HepG2 (cell line): ENCODE data around the gene P2RY2. TPM values are rescaled to one million over a fixed set of nuclear protein-coding genes. Genes with fewer than 3 reads are reported as not detected.

Experiments used
- ATAC-seq: fragments of 200-7000 bp; cut with Tn5 transposase; 3 replicates; pipeline ENCODE4 v1.9.1; 2020; ENCODE audit warnings: mild to moderate bottlenecking, moderate library complexity
- BruUV-seq: library from RNA; stranded (reverse); fragments of 400-500 nt; replicated peaks from 2 replicates; lab custom pipeline; 2021; lab: Mats Ljungman, UMichigan
- CTCF ChIA-PET: fragments of 300-600 bp; formaldehyde crosslinking; extraction: SDS; loops from one replicate; lab custom pipeline; 2021; ENCODE audit warnings: low total read pairs, inconsistent platforms, low intra/inter-chr PET ratio; lab: Yijun Ruan, JAX
- POLR2A ChIA-PET: fragments of 350-600 bp; sonication (Branson Sonifier 250); formaldehyde crosslinking; loops from one replicate; lab custom pipeline; 2020; ENCODE audit warnings: antibody characterized with exemption, inconsistent platforms; lab: Yijun Ruan, JAX
- DNase-seq: peaks from one replicate; pipeline ENCODE4 v3.0.0-alpha.2; 2015; ENCODE audit warnings: low spot score
- FAIRE-seq: peaks from 3 replicates; lab custom pipeline; 2011; peaks lifted over from hg19 to GRCh38; lab: Jason Lieb, UNC
- H2AFZ ChIP-seq: one replicate; pipeline ENCODE4 v1.6.1; 2011; ENCODE audit warnings: low read length, inconsistent platforms
- H3K27ac ChIP-seq: fragments of 300-600 bp; 3 replicates; pipeline ENCODE4 v1.8.0; 2011; ENCODE audit warnings: mixed run types, mild to moderate bottlenecking, mixed read lengths, low read length, inconsistent platforms; ENCODE audit not compliant: insufficient read depth; ENCODE audit errors: extremely low read length
- H3K27me3 ChIP-seq, 2 experiments: fragments of 200-600 bp in 1 of 2; 2 replicates in 1 of 2; 3 replicates in 1 of 2; pipeline versions ENCODE4 v1.6.0 to v1.8.0; 2011; ENCODE audit warnings: low read length in 2 of 2, mild to moderate bottlenecking in 2 of 2, moderate library complexity in 2 of 2, inconsistent platforms in 1 of 2; ENCODE audit not compliant: insufficient read depth in 2 of 2, control insufficient read depth in 1 of 2
- H3K36me3 ChIP-seq, 2 experiments: fragments of 200-600 bp in 1 of 2; replicated peaks in 1 of 2; 2 replicates in 1 of 2; 3 replicates in 1 of 2; pipeline versions ENCODE4 v1.5.1 to v1.8.0; 2011; ENCODE audit warnings: low read length in 2 of 2, inconsistent platforms in 1 of 2; ENCODE audit not compliant: insufficient read depth in 2 of 2, control insufficient read depth in 1 of 2
- H3K4me1 ChIP-seq: 2 replicates; pipeline ENCODE4 v1.5.1; 2012; ENCODE audit warnings: low read length, inconsistent platforms; ENCODE audit not compliant: insufficient read depth
- H3K4me2 ChIP-seq: 2 replicates; pipeline ENCODE4 v1.6.0; 2011; ENCODE audit warnings: low read depth, low read length, inconsistent platforms
- H3K4me3 ChIP-seq, 3 experiments: fragments of 200-600 bp in 1 of 3; sonication (generic), shearing (Covaris generic) in 1 of 3; replicated peaks in 1 of 3; 2 replicates each; pipeline ENCODE4 v1.5.1; 2011 to 2016; ENCODE audit warnings: low read length in 3 of 3, inconsistent platforms in 2 of 3, low read depth in 2 of 3, mild to moderate bottlenecking in 2 of 3, control low read depth in 1 of 3, mixed read lengths in 1 of 3; ENCODE audit not compliant: insufficient read depth in 1 of 3
- H3K79me2 ChIP-seq: one replicate; pipeline ENCODE4 v1.6.1; 2011; ENCODE audit warnings: low read length, inconsistent platforms; ENCODE audit not compliant: insufficient read depth
- H3K9ac ChIP-seq: 2 replicates; pipeline ENCODE4 v1.6.0; 2011; ENCODE audit warnings: mild to moderate bottlenecking, low read depth, low read length, inconsistent platforms; ENCODE audit not compliant: insufficient read depth
- H3K9me3 ChIP-seq: 2 replicates; pipeline ENCODE4 v1.5.1; 2012; ENCODE audit warnings: mild to moderate bottlenecking, low read length
- H4K20me1 ChIP-seq: 2 replicates; pipeline ENCODE4 v1.6.0; 2011; ENCODE audit warnings: inconsistent platforms, mild to moderate bottlenecking, low read length, moderate library complexity; ENCODE audit not compliant: insufficient read depth
- CBX5 ChIP-seq: sonication (generic); formaldehyde crosslinking; IDR thresholded peaks from 2 replicates; pipeline ENCODE4 v1.4.0; 2020; ENCODE audit warnings: missing genetic modification reagents, borderline replicate concordance
- EHMT2 ChIP-seq: fragments of 200-600 bp; sonication (generic); IDR thresholded peaks from 2 replicates; pipeline ENCODE4 v1.7.0; 2017; ENCODE audit warnings: antibody characterized with exemption, low read depth, low read length, borderline replicate concordance
- HNF4A ChIP-seq: sonication (generic); formaldehyde crosslinking; IDR thresholded peaks from 2 replicates; pipeline ENCODE4 v1.4.0; 2020; ENCODE audit warnings: missing genetic modification reagents
- NCOR1 ChIP-seq: fragments of 200-600 bp; sonication (generic); IDR thresholded peaks from 2 replicates; pipeline ENCODE4 v1.7.0; 2017; ENCODE audit warnings: antibody characterized with exemption, low read length, borderline replicate concordance
- NFYB ChIP-seq: sonication (generic); formaldehyde crosslinking; IDR thresholded peaks from 2 replicates; pipeline ENCODE4 v1.4.0; 2020; ENCODE audit warnings: missing genetic modification reagents
- ONECUT2 ChIP-seq: sonication (generic); formaldehyde crosslinking; IDR thresholded peaks from 2 replicates; pipeline ENCODE4 v1.4.0; 2020; ENCODE audit warnings: missing genetic modification reagents
- SOX13 ChIP-seq, 3 experiments: fragments of 450-650 bp in 1 of 3; sonication (generic) in 1 of 3; formaldehyde crosslinking in 1 of 3; IDR thresholded peaks in 2 of 3; conservative IDR thresholded peaks in 1 of 3; 2 replicates each; pipeline versions ENCODE4 v1.5.0 to v1.6.1; 2016 to 2020; ENCODE audit warnings: antibody characterized with exemption in 1 of 3, mild to moderate bottlenecking in 1 of 3, missing compliant biosample characterization in 1 of 3, missing genetic modification reagents in 1 of 3, moderate library complexity in 1 of 3
- SPEN ChIP-seq: sonication (generic); formaldehyde crosslinking; IDR thresholded peaks from 2 replicates; pipeline ENCODE4 v1.5.1; 2020; ENCODE audit warnings: low read depth, mild to moderate bottlenecking, missing genetic modification reagents
- ZBTB25 ChIP-seq: IDR thresholded peaks from 2 replicates; pipeline ENCODE4 v1.6.1; 2018; ENCODE audit warnings: missing genetic modification reagents
- ZBTB7A ChIP-seq: sonication (generic); formaldehyde crosslinking; IDR thresholded peaks from 2 replicates; pipeline ENCODE4 v1.8.0; 2022; ENCODE audit warnings: mild to moderate bottlenecking, missing genetic modification reagents
- ZFP41 ChIP-seq: sonication (generic); formaldehyde crosslinking; IDR thresholded peaks from 2 replicates; pipeline ENCODE4 v1.4.0; 2020; ENCODE audit warnings: mild to moderate bottlenecking, missing genetic modification reagents, borderline replicate concordance
- ZFY ChIP-seq: sonication (generic); formaldehyde crosslinking; IDR thresholded peaks from 2 replicates; pipeline ENCODE4 v1.4.0; 2020; ENCODE audit warnings: missing genetic modification reagents
- ZMYM3 ChIP-seq: sonication (generic); formaldehyde crosslinking; IDR thresholded peaks from 2 replicates; pipeline ENCODE4 v1.5.1; 2020; ENCODE audit warnings: mild to moderate bottlenecking, missing genetic modification reagents
- ZNF136 ChIP-seq: sonication (generic); formaldehyde crosslinking; IDR thresholded peaks from 2 replicates; pipeline ENCODE4 v1.8.1; 2022; ENCODE audit warnings: low read depth, mild to moderate bottlenecking, moderate library complexity, missing genetic modification reagents
- ZNF263 ChIP-seq: sonication (generic); formaldehyde crosslinking; IDR thresholded peaks from 2 replicates; pipeline ENCODE4 v1.4.0; 2020; ENCODE audit warnings: missing genetic modification reagents
- ZNF333 ChIP-seq: sonication (generic); formaldehyde crosslinking; IDR thresholded peaks from 2 replicates; pipeline ENCODE4 v1.4.0; 2020; ENCODE audit warnings: mild to moderate bottlenecking, missing genetic modification reagents, borderline replicate concordance
- ZNF513 ChIP-seq: sonication (generic); formaldehyde crosslinking; conservative IDR thresholded peaks from 2 replicates; pipeline ENCODE4 v1.5.0; 2020; ENCODE audit warnings: missing genetic modification reagents
- ZNF7 ChIP-seq: IDR thresholded peaks from 2 replicates; pipeline ENCODE4 v1.6.1; 2016; ENCODE audit warnings: missing biosample characterization, missing genetic modification reagents
- ZNF746 ChIP-seq: sonication (generic); formaldehyde crosslinking; IDR thresholded peaks from 2 replicates; pipeline ENCODE4 v1.8.0; 2022; ENCODE audit warnings: mild to moderate bottlenecking, missing genetic modification reagents
- WGBS: methylation state at CpG from one replicate; pipeline ENCODE4 v1.1.6; 2017; ENCODE audit warnings: low lambda C conversion rate; 5-methylcytosine and 5-hydroxymethylcytosine counted together
- in situ Hi-C: cut with HindIII; loops from 2 replicates; pipeline ENCODE4 v1.10.0; 2017; ENCODE audit warnings: low pct_unique_long_range_greater_than_20kb; ENCODE audit not compliant: extremely low pct_ligation_motif_present
- intact Hi-C: fragments of 100-400 bp; cut with micrococcal nuclease; formaldehyde crosslinking; loops from one replicate; pipeline ENCODE4 v1.10.0; 2022; ENCODE audit not compliant: unreplicated experiment
- polyA plus RNA-seq, 8 experiments: library from polyadenylated mRNA; depleted of rRNA in 3 of 8; stranded (reverse) in 7 of 8; unstranded in 1 of 8; fragments of >200 nt; fragmentation: Illumina TruSeq in 4 of 8; extraction: Trizol in 4 of 8; gene quantifications; 2 replicates each; pipeline versions ENCODE4 v1.2.1 to v1.2.3, GENCODE V29; 2011 to 2016; ENCODE audit warnings: low read depth in 4 of 8, missing spikeins in 1 of 8, mixed read lengths in 1 of 8; ENCODE audit not compliant: insufficient read depth in 1 of 8
- total RNA-seq, 5 experiments: library from RNA; depleted of rRNA; stranded (reverse); fragments of >200 nt; fragmentation: Illumina TruSeq; extraction: Trizol; gene quantifications; 2 replicates each; pipeline ENCODE4 v1.2.3, GENCODE V29; 2016; ENCODE audit warnings: low read depth in 1 of 5
- TF ChIP-seq, protein P1 (sequence below): sonication (generic); formaldehyde crosslinking; IDR thresholded peaks from 2 replicates; pipeline ENCODE4 v1.4.0; 2020; ENCODE audit warnings: mild to moderate bottlenecking, missing genetic modification reagents, borderline replicate concordance
- TF ChIP-seq, protein P2 (sequence below): sonication (generic); formaldehyde crosslinking; IDR thresholded peaks from 2 replicates; pipeline ENCODE4 v1.8.1; 2023; ENCODE audit warnings: mild to moderate bottlenecking, missing genetic modification reagents, borderline replicate concordance

P2RY2 gene
- total and polyA plus RNA-seq, 2 of the 13 experiments (the other 11 are each of a cell fraction or from before 2014, with no cell fraction given): 0.95 to 3.1 TPM

DNA sequence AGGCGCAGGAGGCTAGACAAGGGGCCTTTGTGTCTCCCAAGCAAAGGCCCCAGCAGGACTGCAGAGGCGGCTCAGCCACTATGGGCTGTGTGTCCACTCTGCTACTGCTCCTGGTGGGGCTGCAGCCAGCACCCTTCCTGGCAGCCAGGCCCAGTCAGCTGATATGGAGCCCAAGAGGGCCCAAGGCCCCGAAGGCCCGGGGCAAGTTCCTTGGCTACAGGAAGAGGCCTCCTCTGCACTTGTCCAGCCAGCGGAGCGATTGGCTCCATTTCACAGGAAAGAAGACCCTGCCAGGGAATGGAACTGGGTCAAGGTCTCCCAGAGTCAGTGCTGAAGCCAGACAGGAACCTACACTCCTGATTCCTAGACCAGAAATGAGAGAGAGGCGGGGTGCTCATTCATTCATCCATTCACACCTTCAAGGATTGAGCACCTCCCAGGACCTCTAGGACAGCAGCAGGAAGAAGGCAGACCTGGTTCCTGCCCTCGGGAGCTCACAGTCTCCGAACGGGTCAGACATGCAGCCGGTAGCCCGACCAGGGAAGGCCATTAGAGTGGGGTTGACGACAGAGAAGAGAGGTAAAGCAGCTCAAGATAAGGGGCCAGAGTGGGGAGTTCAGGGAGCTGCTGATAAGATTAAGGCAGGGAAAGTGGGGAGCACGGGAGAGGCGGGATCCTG, 811 bp upstream of the P2RY2 start:
- Histone ChIP-seq H3K36me3 (no peaks in the 10 kb centered on the region), H3K4me2 (peak overlapping the region; percentile 82), H4K20me1 (no peaks in the 10 kb centered on the region), H3K27ac (no peak overlapping the region), H3K27me3 (peaks cover 2 to 23% of the 10 kb centered on the region in 2 experiments; a peak in 4 of 5 replicates), H3K9ac (peak overlapping the region; percentile 33), H3K9me3 (no peaks in the 10 kb centered on the region), H3K4me1 (peaks cover 64% of the 10 kb centered on the region), H2AFZ (no peak overlapping the region), H3K4me3 (peak overlapping the region; percentile 47 to 68 (median 57)), H3K79me2 (no peaks in the 10 kb centered on the region)
- BruUV-seq: TSS peak; percentile 66
- in situ Hi-C loops (no loop called here), intact Hi-C loops (no loop called here)
- POLR2A ChIA-PET: no interaction called here
- 9% methylated on average over 11 of the region's 15 CpGs for WGBS
- FAIRE-seq (no peak), DNase-seq (no peak), ATAC-seq (peak; percentile 33)
- CTCF ChIA-PET: interaction anchor here (1.4 to 1.7 kb wide), 2 partner anchors 25 to 32 kb away, joined by 5 read pairs; no protein-coding TSS in a partner anchor
- TF ChIP-seq ZNF136 (no peak), ZMYM3 (CRISPR knock-in tag) (peak; percentile 61), NFYB (CRISPR knock-in tag) (no peak), SOX13 (IDR thresholded peaks at IDR 0.05) (no peak), SOX13 (CRISPR knock-in tag; conservative IDR thresholded peaks at IDR 0.05 in 1 of 2, IDR thresholded peaks at IDR 0.05 in 1 of 2) (no peak), ZFY (CRISPR knock-in tag) (0 out of 2 replicates have a peak, but pooled peaks have one; percentile 21), ZBTB7A (no peak), ZNF746 (CRISPR knock-in tag) (no peak), ZNF263 (CRISPR knock-in tag) (no peak), SPEN (no peak), ZNF333 (CRISPR knock-in tag) (no peak), ZFP41 (no peak), NCOR1 (no peak), ZNF7 (no peak), EHMT2 (no peak), CBX5 (CRISPR knock-in tag) (no peak), ONECUT2 (CRISPR knock-in tag) (no peak), ZBTB25 (CRISPR knock-in tag) (no peak), ZNF513 (no peak), HNF4A (CRISPR knock-in tag) (peak; percentile 21; the same call in 1 of the 2 replicates)
- TF ChIP-seq, protein P1, sequence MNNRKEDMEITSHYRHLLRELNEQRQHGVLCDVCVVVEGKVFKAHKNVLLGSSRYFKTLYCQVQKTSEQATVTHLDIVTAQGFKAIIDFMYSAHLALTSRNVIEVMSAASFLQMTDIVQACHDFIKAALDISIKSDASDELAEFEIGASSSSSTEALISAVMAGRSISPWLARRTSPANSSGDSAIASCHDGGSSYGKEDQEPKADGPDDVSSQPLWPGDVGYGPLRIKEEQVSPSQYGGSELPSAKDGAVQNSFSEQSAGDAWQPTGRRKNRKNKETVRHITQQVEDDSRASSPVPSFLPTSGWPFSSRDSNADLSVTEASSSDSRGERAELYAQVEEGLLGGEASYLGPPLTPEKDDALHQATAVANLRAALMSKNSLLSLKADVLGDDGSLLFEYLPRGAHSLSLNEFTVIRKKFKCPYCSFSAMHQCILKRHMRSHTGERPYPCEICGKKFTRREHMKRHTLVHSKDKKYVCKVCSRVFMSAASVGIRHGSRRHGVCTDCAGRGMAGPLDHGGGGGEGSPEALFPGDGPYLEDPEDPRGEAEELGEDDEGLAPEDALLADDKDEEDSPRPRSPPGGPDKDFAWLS (CRISPR knock-in tag): no peak
- TF ChIP-seq, protein P2, sequence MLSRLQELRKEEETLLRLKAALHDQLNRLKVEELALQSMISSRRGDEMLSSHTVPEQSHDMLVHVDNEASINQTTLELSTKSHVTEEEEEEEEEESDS: no peak
